Cardiac fibroblast (primary cell): ENCODE measurements around the gene AGBL4.

Experiments
- DNase-seq, 2 donors: peaks; one replicate each; pipeline versions ENCODE4 v3.0.0 to v3.0.0-alpha.2; 2010; ENCODE audit warnings: low read depth in 2 of 2
- H3K4me3 ChIP-seq, 2 donors: replicated peaks in 1 of 2; 1 replicate in 1 of 2; 2 replicates in 1 of 2; pipeline ENCODE4 v1.5.1; 2011; ENCODE audit warnings: low read depth in 2 of 2, low read length in 2 of 2, mild to moderate bottlenecking in 2 of 2, moderate library complexity in 1 of 2
- CTCF ChIP-seq: IDR thresholded peaks from one replicate; pipeline ENCODE4 v1.5.1; 2011; ENCODE audit warnings: low read depth, mild to moderate bottlenecking, low read length, inconsistent platforms

AGBL4 gene

GRCh38 chr1:49351768-49352167 lies 672.0 kb downstream of the AGBL4 start:
- TF ChIP-seq CTCF: no peak
- DNase-seq: peak in 1 of 2 donors; percentile 21
- H3K4me3 ChIP-seq: no peak overlapping the region

DNA sequence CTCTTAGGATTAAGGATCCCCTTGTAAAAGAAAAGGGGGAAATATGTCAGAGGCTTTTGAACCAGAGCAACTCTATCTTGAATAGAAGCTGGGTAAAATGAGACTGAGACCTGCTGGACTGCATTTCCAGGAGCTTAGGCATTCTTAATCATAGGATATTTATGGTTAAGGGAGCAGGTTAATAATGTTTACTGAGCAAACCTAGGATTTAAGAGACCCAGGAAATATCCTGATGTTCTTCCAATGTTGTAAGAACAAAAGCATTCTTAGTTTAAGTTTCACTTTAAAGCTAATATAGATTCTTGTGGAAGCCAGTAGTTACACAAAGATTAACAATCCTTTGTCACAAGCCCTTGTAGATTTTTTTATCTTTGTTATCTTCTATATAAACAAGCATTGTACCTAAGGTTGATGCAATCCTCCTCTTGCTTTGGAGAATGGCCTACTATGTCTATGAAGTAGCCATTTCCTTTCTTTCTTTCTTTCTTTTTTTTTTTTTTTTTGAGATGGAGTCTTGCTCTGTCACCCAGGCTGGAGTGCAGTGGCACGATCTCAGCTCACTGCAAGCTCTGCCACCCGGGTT lies 676.9 kb downstream of the AGBL4 start:
- no peak for TF ChIP-seq CTCF
- H3K4me3 ChIP-seq: no peak overlapping the region
- no peak for DNase-seq

DNA sequence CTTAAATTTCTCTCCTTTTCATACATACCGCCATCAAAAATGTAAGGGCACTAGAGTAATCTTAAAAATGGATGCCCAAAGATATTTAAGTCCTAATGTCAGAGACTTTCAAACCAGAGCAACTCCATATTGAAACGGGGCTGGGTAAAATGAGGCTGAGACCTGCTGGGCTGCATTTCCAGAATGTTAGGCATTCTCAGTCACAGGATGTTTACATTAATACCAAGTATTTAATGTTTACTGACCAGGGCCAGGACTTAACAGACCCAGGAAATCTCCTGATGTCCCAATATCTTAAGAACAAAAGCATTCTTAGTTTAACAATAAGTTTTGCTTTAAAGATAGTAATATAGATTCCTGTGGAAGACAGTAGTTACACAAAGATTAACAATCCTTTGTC lies 683.2 kb downstream of the AGBL4 start:
- no peak for DNase-seq
- no peak overlapping the region for H3K4me3 ChIP-seq
- no peak for TF ChIP-seq CTCF

- no peak overlapping the region for H3K4me3 ChIP-seq
- DNase-seq: no peak
- no peak for TF ChIP-seq CTCF
Measured at GRCh38 chr1:49339043-49339442, 684.7 kb downstream of the AGBL4 start.

GRCh38 chr1:49337251-49337650 lies 686.5 kb downstream of the AGBL4 start:
- H3K4me3 ChIP-seq: no peak overlapping the region
- no peak for DNase-seq
- no peak for TF ChIP-seq CTCF

- no peak for TF ChIP-seq CTCF
- no peak overlapping the region for H3K4me3 ChIP-seq
- DNase-seq: no peak
Measured at GRCh38 chr1:49333906-49334305, 689.8 kb downstream of the AGBL4 start.
